ENCODE results near the gene HDAC7. TPM values are rescaled to one million over a fixed set of nuclear protein-coding genes. Genes with fewer than 3 reads are reported as not detected.

HDAC7 gene
- polyA plus RNA-seq, 1 experiment, result 67.0 TPM

- Histone ChIP-seq H3K36me3 (ENCODE audit: control insufficient read depth, insufficient read depth, low read length) (peaks cover 26% of the 10 kb centered on the region), H3K27me3 (ENCODE audit: control insufficient read depth, insufficient read depth, low read length) (no peaks in the 10 kb centered on the region), H3K4me3 (ENCODE audit: low read depth, low read length) (no peak overlapping the region)
- CTCF ChIA-PET, result interaction anchor here (0.9 to 1.5 kb wide), 3 partner anchors 9 to 103 kb away, joined by 3 to 4 read pairs (median 3); partner anchors contain the start of gene TMEM106C
- POLR2A ChIA-PET, result no interaction called here
- no peak for TF ChIP-seq CTCF (IDR thresholded peaks at IDR 0.05; ENCODE audit: insufficient read depth, low read depth, low read length)
- no peak for DNase-seq (ENCODE audit: low read depth)
Measured at GRCh38 chr12:47860279-47860841, 40.7 kb upstream of the HDAC7 start.

- CTCF ChIA-PET, result interaction anchor here (1.4 kb wide), 1 partner anchor 9 kb away, joined by 3 read pairs; no protein-coding TSS in a partner anchor
- Histone ChIP-seq H3K4me3 (ENCODE audit: low read depth, low read length) (no peak overlapping the region), H3K27me3 (ENCODE audit: control insufficient read depth, insufficient read depth, low read length) (no peaks in the 10 kb centered on the region), H3K36me3 (ENCODE audit: control insufficient read depth, insufficient read depth, low read length) (peaks cover 19% of the 10 kb centered on the region)
- TF ChIP-seq CTCF (IDR thresholded peaks at IDR 0.05; ENCODE audit: insufficient read depth, low read depth, low read length), result no peak
- POLR2A ChIA-PET, result no interaction called here
- DNase-seq (ENCODE audit: low read depth), result no peak
Measured at GRCh38 chr12:47858511-47859266, 39.0 kb upstream of the HDAC7 start.

- Histone ChIP-seq H3K27me3 (ENCODE audit: control insufficient read depth, insufficient read depth, low read length) (no peaks in the 10 kb centered on the region), H3K4me3 (ENCODE audit: low read depth, low read length) (no peak overlapping the region), H3K36me3 (ENCODE audit: control insufficient read depth, insufficient read depth, low read length) (peaks cover 19% of the 10 kb centered on the region)
- no peak for TF ChIP-seq CTCF (IDR thresholded peaks at IDR 0.05; ENCODE audit: insufficient read depth, low read depth, low read length)
- no peak for DNase-seq (ENCODE audit: low read depth)
- ChIA-PET POLR2A (no interaction called here), CTCF (interaction anchor here (1.0 kb wide), 1 partner anchor 19 kb away, joined by 3 read pairs; no protein-coding TSS in a partner anchor)
Measured at GRCh38 chr12:47856721-47857575, 37.2 kb upstream of the HDAC7 start.

- no peak for DNase-seq (ENCODE audit: low read depth)
- TF ChIP-seq CTCF (IDR thresholded peaks at IDR 0.05; ENCODE audit: insufficient read depth, low read depth, low read length), result no peak
- H3K27me3 ChIP-seq (ENCODE audit: control insufficient read depth, insufficient read depth, low read length), result no peaks in the 10 kb centered on the region
- POLR2A ChIA-PET, result no interaction called here
- H3K4me3 ChIP-seq (ENCODE audit: low read depth, low read length), result no peak overlapping the region
- CTCF ChIA-PET, result interaction anchor here (0.8 to 1.5 kb wide), 6 partner anchors 9 to 93 kb away, joined by 3 to 6 read pairs (median 3); no protein-coding TSS in a partner anchor
- peaks cover 25% of the 10 kb centered on the region for H3K36me3 ChIP-seq (ENCODE audit: control insufficient read depth, insufficient read depth, low read length)
Measured at GRCh38 chr12:47856094-47856493, 36.4 kb upstream of the HDAC7 start.

GRCh38 chr12:47855502-47855901 lies 35.8 kb upstream of the HDAC7 start:
- H3K4me3 ChIP-seq (ENCODE audit: low read depth, low read length), result no peak overlapping the region
- ChIA-PET POLR2A (no interaction called here), CTCF (interaction anchor here (0.6 to 1.5 kb wide), 8 partner anchors 10 to 100 kb away, joined by 3 to 6 read pairs (median 3); no protein-coding TSS in a partner anchor)
- no peak for TF ChIP-seq CTCF (IDR thresholded peaks at IDR 0.05; ENCODE audit: insufficient read depth, low read depth, low read length)
- H3K36me3 ChIP-seq (ENCODE audit: control insufficient read depth, insufficient read depth, low read length), result peaks cover 27% of the 10 kb centered on the region
- H3K27me3 ChIP-seq (ENCODE audit: control insufficient read depth, insufficient read depth, low read length), result no peaks in the 10 kb centered on the region
- no peak for DNase-seq (ENCODE audit: low read depth)
